Measurements from ENCODE around the gene DDX54. TPM values are rescaled to one million over a fixed set of nuclear protein-coding genes. Genes with fewer than 3 reads are reported as not detected.

Gene DDX54
- total RNA-seq, 1 experiment from 2014 or later, result 101 TPM

GRCh38 chr12:113202300-113203075 lies 17.2 kb upstream of the DDX54 start:
- ATAC-seq (no peak), DNase-seq (ENCODE audit: low read depth, low spot score) (no peak)
- in situ Hi-C loops (cut with HindIII; ENCODE audit: low pct_unique_long_range_greater_than_20kb, low sequenced_read_pairs), result no loop called here
- POLR2A ChIA-PET, result no interaction called here
- H3K4me3 ChIP-seq (ENCODE audit: low read depth in 2 of 2, low read length in 2 of 2), result no peak overlapping the region
- H3K27ac ChIP-seq (ENCODE audit: low read length), result no peak overlapping the region
- TF ChIP-seq REST (IDR thresholded peaks at IDR 0.05; ENCODE audit: insufficient read depth in 1 of 2, low read depth in 2 of 2, low read length in 1 of 2) (no peak), TCF7L2 (IDR thresholded peaks at IDR 0.05; ENCODE audit: low read depth, low read length) (no peak), SIN3A (IDR thresholded peaks at IDR 0.05; ENCODE audit: borderline replicate concordance, insufficient read depth, low read depth, low read length) (no peak), POLR2AphosphoS5 (IDR thresholded peaks at IDR 0.05; ENCODE audit: low read depth, low read length) (no peak)
- TF ChIP-seq, protein P1, sequence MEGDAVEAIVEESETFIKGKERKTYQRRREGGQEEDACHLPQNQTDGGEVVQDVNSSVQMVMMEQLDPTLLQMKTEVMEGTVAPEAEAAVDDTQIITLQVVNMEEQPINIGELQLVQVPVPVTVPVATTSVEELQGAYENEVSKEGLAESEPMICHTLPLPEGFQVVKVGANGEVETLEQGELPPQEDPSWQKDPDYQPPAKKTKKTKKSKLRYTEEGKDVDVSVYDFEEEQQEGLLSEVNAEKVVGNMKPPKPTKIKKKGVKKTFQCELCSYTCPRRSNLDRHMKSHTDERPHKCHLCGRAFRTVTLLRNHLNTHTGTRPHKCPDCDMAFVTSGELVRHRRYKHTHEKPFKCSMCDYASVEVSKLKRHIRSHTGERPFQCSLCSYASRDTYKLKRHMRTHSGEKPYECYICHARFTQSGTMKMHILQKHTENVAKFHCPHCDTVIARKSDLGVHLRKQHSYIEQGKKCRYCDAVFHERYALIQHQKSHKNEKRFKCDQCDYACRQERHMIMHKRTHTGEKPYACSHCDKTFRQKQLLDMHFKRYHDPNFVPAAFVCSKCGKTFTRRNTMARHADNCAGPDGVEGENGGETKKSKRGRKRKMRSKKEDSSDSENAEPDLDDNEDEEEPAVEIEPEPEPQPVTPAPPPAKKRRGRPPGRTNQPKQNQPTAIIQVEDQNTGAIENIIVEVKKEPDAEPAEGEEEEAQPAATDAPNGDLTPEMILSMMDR (IDR thresholded peaks at IDR 0.05), result no peak
- no peaks in the 10 kb centered on the region for H3K4me1 ChIP-seq (ENCODE audit: control insufficient read depth, insufficient read depth, low read length)
- H3K27me3 ChIP-seq (ENCODE audit: control insufficient read depth, insufficient read depth, low read length), result no peaks in the 10 kb centered on the region
- intact Hi-C loops (cut with micrococcal nuclease; ENCODE audit: unreplicated experiment), result no loop called here
- no peaks in the 10 kb centered on the region for H3K36me3 ChIP-seq (ENCODE audit: control insufficient read depth, insufficient read depth, low read length)
- CTCF ChIA-PET, result no interaction called here
- H3K9me3 ChIP-seq (ENCODE audit: control insufficient read depth, insufficient read depth, low read depth, low read length), result no peaks in the 10 kb centered on the region
- no TSS peak for BruUV-seq (replicated peaks)

DNA sequence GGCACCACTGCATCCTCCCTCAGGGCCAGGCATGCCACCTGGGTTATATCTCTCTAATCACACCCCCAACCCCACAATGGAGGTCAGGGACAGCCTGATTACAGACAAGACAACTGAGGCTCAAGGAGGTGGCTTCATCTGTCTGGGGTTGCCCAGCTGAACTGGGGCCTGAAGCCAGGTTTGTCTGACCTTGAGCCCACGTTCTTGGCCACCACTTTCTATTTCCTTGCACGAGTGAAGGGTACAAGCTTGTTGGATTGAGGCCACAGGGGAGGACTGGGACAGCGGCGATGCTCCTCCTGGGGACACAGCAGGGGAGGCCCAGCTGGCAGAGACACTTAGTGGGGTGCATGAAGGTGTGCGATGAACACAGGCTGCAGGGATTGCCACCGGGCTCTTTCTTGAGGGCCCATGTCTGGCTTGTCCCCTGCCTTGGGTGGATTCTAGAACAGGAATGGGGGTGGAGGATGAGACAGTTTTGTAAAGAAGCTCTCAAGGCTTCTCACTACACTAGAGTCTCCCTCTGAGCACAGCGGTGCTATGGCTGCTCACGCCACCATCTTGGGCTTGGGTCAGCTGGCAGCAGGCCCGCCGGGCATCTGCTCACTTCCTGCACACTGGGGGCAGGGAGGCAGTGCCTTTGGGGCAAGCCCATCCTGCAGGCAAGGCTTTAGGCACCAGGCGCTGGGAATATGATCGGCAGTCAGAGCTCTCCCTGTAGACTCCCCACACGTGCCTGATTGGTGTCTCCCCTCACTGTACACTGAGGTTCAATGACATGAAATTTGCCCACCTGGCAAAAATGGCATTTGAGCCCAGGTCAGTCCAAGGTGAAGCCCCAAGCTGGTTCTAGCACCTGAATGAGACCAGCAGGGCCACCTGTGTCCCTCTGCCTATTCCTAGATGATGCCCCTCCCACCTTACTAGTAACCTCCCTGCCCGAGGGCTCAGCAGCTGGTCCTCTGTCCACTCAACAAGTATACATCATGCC lies 16.2 kb upstream of the DDX54 start:
- POLR2A ChIA-PET, result interaction anchor here (0.6 kb wide), 1 partner anchor 20 kb away, joined by 3 read pairs; no protein-coding TSS in a partner anchor
- no TSS peak for BruUV-seq (replicated peaks)

More for the DNA sequence above, 16.2 kb upstream of the DDX54 start:
- TF ChIP-seq TCF7L2 (IDR thresholded peaks at IDR 0.05; ENCODE audit: low read depth, low read length) (no peak), REST (IDR thresholded peaks at IDR 0.05; ENCODE audit: insufficient read depth in 1 of 2, low read depth in 2 of 2, low read length in 1 of 2) (no peak), POLR2AphosphoS5 (IDR thresholded peaks at IDR 0.05; ENCODE audit: low read depth, low read length) (no peak), SIN3A (IDR thresholded peaks at IDR 0.05; ENCODE audit: borderline replicate concordance, insufficient read depth, low read depth, low read length) (no peak)
- TF ChIP-seq, protein P1 (IDR thresholded peaks at IDR 0.05), result no peak
- no peak overlapping the region for H3K27ac ChIP-seq (ENCODE audit: low read length)
- H3K4me3 ChIP-seq (ENCODE audit: low read depth in 2 of 2, low read length in 2 of 2), result no peak overlapping the region
- CTCF ChIA-PET, result no interaction called here
- in situ Hi-C loops (cut with HindIII; ENCODE audit: low pct_unique_long_range_greater_than_20kb, low sequenced_read_pairs) (no loop called here), intact Hi-C loops (cut with micrococcal nuclease; ENCODE audit: unreplicated experiment) (no loop called here)
- no peaks in the 10 kb centered on the region for H3K36me3 ChIP-seq (ENCODE audit: control insufficient read depth, insufficient read depth, low read length)
- no peak for DNase-seq (ENCODE audit: low read depth, low spot score)
- no peak for ATAC-seq
- peaks cover 5% of the 10 kb centered on the region; the same call in 1 of the 2 replicates for H3K4me1 ChIP-seq (ENCODE audit: control insufficient read depth, insufficient read depth, low read length)
- H3K9me3 ChIP-seq (ENCODE audit: control insufficient read depth, insufficient read depth, low read depth, low read length), result no peaks in the 10 kb centered on the region
- H3K27me3 ChIP-seq (ENCODE audit: control insufficient read depth, insufficient read depth, low read length), result no peaks in the 10 kb centered on the region
